ENCODE data around the gene GDI1.

The GDI1 gene

DNA sequence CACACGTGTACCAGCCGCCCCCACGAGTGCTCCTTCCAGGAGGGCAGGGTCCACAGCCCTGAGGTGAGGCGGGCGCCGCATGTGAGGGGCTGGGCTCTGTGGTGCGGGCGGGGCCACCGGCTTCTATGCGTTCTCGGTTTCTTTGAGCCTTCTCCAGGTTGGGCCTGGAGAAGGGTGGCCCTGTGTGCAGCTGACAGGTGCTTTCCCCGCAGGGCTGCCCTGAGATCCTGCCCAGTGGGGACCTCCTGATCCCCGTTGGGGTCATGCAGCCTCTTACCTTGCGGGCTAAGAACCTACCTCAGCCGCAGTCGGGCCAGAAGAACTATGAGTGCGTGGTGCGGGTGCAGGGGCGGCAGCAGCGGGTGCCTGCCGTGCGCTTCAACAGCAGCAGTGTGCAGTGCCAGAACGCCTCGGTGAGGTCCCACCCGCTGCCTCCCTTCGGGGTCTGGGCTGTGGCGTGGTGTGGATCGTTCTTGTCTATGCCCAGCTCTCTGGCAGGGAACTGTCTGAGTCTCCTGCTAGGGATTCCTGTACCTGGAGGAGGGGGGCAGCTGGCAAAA, 27.9 kb downstream of the GDI1 start:
- DNase-seq: no peak

DNA sequence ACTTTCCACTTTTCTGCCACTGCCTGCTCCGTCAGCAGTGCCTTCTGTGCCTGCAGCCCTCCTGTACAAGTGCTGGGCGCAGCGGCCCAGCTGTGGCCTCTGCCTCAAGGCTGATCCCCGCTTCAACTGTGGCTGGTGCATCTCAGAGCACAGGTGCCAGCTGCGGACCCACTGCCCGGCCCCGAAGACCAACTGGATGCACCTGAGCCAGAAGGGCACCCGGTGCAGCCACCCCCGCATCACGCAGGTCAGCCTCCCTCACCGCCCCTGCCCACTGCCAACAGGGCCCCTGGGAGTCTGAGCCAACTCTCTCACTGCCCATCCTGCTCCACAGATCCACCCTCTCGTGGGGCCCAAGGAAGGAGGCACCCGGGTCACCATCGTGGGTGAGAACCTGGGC, 28.6 kb downstream of the GDI1 start:
- DNase-seq: no peak

DNA sequence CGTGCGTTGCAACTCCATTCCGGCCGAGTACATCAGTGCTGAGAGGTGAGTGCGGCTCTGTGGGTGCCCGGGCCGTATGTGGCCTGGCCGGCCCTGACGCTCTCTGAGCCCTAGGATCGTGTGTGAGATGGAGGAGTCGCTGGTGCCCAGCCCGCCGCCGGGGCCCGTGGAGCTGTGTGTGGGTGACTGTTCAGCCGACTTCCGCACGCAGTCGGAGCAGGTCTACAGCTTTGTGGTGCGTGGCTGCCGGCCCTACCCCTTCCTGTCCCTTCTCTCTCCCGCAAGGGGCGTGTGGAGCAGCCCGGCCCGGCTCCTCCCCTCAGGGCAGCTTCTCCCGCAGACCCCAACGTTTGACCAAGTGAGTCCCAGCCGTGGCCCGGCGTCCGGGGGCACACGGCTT, 29.1 kb downstream of the GDI1 start:
- DNase-seq: no peak

DNA sequence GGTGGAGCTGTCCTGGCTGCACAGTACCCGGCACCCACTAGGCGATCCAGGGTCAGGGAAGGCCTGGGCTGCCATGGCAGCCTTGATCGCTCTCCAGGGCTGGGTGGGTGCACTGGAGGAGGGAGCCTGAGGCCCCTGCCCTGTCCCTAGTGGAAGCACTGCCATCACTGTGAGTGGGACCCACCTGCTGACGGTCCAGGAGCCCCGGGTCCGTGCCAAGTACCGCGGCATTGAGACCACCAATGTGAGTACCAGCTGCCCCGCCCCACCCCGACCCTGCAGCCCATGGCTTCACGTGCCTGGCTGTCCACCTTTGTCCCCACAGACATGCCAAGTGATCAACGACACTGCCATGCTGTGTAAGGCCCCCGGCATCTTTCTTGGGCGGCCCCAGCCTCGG, 30.0 kb downstream of the GDI1 start:
- no peak for DNase-seq

DNA sequence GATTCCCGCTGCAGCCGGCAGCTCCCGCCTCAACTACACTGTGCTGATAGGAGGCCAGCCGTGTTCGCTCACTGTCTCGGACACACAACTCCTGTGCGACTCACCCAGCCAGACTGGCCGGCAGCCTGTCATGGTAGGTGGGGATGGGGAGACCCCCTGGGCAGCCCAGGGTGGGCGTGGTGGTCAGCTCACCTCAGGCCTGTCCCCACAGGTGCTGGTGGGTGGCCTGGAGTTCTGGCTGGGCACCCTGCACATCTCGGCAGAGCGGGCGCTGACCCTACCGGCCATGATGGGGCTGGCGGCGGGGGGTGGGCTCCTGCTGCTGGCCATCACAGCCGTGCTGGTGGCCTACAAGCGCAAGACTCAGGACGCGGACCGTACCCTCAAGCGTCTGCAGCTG, 30.6 kb downstream of the GDI1 start:
- DNase-seq: no peak

DNA sequence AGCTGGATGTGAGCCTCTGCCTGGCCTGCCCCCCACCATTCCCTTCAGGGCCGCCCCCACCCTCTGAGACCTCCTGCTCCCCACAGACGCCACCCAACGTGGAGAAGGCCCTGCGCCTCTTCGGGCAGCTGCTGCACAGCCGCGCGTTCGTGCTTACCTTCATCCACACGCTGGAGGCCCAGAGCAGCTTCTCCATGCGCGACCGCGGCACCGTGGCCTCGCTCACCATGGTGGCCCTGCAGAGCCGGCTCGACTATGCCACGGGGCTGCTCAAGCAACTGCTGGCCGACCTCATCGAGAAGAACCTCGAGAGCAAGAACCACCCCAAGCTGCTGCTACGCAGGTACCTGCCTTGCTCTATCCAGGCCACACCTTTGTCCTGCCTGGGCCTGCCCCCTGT, 31.3 kb downstream of the GDI1 start:
- DNase-seq: no peak

DNA sequence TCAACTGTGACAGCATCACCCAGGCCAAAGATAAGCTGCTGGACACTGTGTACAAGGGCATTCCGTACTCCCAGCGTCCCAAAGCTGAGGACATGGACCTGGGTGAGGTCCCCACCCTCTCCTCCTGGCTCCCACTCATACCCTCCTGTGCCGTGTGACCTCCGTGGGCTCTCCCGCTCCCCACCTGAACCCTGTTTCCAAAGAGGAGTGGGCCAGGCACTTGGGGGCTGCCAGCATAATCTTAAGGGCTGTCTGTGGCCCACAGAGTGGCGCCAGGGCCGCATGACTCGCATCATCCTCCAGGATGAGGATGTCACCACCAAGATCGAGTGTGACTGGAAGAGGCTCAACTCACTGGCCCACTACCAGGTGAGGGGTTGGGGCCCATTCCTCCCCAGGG, 32.2 kb downstream of the GDI1 start:
- no peak for DNase-seq

DNA sequence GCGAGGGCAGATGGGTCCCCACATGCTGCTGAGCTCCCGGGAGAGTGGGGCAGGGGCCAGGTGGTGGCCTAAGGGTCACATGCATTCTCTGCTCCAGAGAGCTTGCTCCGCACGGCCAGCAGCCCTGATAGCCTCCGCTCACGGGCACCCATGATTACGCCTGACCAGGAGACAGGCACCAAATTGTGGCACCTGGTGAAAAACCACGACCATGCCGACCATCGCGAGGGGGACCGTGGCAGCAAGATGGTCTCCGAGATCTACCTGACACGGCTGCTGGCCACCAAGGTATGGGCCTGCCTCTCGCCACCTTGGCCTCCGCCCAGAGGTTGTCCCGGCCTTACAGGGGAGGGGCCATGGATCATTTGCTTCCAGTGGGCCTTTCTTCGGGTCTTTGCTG, 32.9 kb downstream of the GDI1 start:
- DNase-seq: no peak

DNA sequence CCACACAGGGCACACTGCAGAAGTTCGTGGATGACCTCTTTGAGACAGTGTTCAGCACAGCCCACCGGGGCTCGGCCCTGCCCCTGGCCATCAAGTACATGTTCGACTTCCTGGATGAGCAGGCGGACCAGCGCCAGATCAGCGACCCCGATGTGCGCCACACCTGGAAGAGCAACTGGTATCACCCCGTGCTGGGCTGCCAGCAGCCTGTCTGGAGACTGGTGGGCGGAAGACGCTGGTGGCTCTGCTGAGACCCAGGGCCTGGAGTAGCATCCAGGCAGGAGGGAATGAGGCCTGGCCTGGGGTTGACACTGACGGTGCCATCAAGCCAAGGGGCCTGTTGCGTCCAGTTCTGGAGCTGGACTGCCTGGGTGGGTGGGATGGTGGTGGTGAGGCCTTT, 33.5 kb downstream of the GDI1 start:
- no peak for DNase-seq

DNA sequence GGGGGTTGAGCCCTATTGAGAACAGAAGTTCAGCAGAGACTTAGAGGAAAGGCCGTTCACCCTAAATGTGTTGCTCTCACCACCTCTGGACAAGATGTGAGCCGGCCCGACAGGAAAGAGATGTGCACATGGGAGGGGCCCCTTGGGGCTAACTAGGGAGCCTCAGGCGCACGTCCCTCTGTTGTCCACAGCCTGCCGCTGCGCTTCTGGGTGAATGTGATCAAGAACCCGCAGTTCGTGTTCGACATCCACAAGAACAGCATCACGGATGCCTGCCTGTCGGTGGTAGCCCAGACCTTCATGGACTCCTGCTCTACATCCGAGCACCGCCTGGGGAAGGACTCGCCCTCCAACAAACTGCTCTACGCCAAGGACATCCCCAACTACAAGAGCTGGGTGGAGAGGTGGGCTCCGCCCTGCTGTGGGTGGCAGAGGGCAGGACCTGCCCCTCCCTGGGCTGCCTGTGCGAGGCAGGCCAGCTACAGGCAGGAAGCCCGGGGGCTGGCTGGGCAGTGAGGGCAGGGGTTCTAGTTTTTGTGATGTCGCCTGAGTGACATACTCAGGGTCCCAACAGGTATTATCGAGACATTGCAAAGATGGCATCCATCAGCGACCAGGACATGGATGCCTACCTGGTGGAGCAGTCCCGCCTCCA, 34.1 kb downstream of the GDI1 start:
- DNase-seq: no peak

DNA sequence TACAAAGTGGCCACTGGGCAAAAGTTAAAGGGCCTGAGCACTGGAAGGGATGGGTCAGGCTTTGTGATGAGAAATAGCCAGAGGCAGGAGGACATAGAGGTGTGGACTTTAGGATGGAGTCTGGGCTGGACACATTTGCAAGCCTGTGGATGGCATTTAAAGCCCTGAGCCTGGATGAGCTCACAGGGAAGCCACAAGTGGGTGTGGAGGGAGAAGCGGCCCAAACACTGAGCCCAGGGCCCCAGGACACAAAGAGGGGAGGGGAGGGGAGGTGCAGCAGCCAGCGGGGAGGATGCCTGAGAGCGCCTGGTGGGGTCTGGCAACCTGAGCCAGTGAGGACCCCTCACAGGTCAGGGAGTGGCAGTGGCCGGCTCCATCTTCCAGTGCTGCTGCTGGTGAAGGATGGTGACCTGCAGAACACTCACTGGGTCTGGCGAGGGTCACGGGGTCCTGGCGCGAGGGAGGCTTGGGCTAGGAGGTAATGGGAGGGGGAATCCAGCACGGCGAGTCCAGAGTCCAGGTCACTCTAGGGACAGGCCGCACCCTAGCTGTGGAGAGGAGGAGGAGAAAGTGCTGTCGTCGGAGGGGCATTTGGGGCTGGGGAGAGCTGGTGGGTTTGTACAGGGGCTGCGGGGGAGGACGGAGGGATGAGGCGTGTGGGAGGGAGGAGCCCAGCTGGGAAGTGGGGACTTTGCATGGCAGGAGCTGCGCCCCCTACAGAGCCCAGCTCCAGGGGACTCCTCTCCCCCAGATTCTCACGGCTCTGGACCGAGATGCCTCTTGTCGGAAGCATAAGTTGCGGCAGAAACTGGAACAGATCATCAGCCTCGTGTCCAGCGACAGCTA, 35.1 kb downstream of the GDI1 start:
- DNase-seq: no peak

DNA sequence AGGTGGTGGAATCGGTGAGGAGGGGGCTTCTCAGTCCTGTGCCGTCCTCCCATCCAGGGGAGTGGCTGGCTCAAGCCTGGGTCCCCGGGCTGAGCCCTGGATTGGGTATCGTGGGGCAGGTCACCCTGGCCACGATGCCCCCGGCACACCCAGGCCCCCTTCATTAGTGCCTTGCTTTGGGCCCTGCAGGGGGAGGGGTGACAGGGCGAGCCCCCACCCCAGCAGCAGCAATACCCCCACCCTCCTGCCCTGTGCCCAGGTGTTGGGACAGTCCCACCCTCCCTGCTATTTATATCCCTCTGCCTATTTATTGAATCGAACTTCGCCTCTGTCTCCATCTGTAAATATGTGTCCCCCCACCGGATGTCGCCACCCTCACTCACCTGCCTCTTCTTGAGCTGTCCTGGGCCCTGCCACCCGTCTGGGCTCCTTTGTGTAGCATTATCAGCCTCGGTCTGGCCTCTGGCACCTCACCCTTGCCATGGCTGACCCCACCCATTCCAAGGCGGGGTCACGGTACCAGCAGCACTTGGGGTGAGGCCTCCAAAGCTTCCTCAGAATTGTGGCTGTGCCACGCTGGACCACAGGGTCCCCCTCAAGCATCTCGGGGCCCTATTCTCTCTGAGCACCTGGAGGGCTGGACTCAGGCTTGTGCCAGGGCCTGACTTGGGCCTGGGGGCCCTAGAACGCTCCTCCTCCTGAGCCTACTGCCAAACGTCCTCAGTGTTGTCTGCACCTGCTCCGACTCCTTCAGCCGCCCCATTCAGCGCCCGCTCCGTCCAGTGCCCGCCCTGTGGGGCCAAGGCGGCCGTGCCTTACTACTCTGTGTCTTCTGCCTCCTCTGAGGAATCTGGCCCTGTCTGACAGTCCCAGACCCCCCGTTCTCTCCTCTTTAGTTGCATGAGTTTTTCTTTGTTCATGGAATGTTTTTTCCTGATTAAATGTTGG, 36.0 kb downstream of the GDI1 start:
- no peak for DNase-seq

DNA sequence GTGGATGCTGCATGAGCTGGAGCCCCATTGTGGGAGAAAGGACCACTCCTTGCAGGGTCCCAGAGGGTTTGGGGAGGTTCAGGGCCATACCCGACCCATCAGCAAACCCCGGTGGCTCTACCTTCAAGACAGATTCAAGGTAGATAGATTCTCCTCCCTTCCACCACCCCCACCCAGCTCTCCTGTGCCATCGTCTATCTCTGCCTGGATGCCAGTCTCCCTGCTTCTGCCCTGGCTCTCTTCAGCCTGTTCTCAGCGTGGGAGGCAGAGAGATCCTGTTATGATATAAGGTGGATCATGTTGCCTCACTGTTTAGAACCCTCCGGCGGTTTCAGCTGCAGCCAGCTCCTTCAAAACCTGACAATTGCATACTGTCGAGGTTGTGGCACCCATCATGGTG, 36.7 kb downstream of the GDI1 start:
- no peak for DNase-seq

DNA sequence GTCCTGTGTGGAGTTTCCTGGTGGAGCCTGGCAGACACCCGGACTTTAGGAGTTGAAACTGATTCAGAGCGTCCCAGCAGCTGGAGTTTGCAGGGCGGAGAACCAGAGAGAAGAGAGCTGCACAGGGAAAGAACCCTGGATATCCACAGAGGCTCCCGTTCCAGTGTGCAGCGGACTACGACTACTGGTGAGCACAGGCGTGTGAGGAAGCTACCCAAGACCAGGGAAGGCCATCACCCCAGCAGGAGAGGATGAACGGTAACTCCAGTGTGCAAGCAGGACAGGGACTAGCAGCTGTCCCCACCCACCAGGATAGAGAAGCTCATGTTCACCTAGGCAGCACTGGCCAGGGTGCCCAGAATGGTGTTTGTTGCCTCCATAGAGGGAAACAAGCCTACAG, 39.9 kb downstream of the GDI1 start:
- DNase-seq: no peak

DNA sequence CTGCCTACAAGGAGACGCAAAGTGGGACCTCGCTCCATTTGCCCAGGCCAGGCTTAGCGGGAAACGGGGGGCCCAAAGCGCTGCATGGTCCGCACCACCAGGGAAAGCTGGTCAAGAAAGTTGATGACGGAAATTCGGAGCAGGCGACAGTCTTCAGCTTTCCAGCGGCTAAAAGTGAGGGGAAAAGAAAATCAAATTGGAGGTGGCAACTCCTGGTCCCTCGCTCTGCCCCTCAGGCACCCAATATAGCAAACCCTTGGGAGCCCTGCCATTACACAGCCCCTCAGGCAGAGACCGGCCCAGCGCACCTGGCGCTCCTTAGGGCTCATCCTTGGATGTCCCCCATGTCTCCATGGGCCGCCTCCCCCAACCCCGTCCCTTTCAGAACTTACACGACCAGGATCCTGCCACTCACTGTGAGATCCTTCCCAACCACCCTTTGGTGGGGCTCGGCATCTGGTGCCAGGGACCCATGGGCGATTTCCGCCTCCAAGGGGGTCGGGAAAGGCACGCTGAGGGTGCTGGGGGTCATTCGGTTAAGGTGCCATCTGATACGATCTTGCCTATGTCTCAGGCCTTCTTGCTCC, 41.0 kb downstream of the GDI1 start:
- no peak for DNase-seq

DNA sequence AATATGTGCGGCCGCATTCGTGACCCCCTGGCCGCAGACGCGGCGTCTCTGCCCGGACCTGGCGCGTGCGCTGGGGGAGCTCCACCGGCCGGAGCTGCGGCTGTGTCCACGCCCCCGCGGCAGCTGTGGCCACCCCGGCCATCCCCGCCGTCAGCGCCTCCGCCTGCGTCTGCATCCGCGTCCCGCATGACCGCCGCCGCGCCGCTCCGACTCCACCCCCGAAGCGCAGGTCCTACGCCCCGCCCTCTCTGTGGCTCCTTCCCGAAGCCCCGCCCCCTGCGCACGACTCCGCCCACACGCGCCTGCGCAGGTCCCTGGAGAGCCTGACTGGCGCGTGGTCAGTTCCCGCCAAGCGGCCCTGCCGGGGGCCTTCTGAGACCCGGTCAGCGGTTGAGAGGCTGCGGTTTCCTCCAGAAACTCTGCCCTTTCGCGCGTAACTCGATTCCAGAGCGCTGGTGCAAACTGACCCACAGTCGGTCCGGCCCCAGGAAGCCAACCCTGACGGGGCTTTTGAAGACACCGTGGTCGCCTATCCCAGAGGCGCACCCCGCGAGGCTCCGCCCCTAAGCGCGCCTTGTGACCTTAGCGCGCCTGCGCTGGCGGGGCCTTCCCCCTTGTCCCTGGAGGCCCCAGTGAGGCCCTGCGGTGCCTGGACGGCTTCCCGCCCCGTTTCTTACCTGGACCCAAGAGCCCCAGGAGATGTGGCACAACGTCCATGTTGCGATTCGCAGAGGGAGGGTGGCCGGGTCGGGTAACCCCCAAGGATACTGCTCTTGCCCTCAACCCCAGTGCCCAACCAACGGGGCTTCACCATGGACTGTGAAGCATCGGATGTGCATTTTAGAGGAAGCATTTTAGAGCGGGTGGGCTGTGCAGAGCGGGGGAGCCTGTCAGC, 42.0 kb downstream of the GDI1 start, which contains the start of gene LAGE3:
TSS of gene LAGE3 (minus strand) at position 554 of the 895 bp plus-strand sequence. CDS start at position 188, 366 bp downstream.
- peak; percentile 94 for DNase-seq

DNA sequence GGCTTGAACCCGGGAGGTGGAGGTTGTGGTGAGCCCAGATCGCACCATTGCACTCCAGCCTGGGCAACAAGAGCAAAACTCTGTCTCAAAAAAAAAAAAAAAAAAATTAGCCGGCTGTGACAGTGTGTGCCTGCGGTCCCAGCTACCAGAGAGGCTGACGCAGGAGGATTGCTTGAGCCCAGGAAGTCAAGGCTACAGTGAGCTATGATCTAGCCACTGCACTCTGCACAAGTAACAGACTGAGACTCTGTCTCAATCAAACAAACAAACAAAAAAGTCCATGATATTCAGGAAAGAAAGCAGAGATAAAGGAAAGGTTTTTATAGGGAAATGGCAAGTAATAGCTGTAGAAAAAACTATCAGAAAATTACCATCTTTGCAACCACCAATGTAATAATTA, 44.2 kb downstream of the GDI1 start:
- no peak for DNase-seq

DNA sequence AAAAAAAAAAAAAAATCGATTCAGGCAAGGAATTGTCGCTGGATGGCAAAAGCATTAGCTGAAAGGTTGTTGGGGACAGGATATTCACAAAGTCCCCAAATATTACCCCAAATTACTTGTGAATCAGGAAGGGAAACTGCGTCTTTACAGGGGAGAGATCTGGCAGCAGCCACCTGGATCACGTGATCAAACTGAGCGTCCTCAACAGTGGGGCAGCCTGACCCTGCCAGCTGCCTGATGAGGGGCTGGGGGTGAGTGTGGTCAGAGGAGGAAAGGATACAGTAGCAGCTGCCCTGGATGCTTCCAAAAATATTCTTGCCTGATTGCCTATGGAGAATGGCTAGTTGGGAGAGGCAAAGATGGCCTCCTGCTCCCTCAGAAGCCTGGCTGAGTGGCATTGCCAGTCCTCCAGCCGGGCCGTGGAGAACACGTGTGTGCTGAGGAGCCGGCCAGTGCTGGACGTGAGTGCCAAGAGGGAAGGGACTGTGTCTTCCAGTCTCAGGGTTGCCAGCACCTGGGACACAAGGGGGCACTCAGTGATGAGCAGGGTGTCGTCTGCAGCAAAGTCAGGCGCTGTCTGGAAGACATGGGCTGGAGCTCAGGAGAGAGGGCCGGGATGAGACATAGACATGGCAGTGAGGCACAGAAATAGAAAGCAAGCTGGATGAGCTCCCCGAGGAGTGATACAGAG, 45.1 kb downstream of the GDI1 start:
- DNase-seq: no peak

DNA sequence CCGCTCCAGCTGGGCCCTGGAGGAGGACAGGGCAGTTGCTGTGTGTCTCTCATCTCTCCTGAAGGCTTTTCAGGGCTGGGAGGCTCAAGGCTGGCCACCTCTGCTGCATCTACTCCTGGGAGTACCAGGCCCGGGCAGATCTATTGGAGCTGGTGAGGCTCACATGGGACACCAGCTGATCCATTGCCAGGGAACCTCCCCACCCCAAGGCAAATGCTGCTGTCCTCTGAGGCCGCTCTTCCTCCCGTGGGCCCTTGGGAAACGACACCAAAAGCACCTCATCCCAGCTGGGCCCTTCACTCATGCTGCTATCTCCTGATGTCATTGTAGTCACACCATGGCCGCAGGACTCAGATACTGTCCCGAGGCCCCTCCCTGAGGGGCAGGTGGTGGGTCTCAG, 45.8 kb downstream of the GDI1 start:
- DNase-seq: no peak

DNA sequence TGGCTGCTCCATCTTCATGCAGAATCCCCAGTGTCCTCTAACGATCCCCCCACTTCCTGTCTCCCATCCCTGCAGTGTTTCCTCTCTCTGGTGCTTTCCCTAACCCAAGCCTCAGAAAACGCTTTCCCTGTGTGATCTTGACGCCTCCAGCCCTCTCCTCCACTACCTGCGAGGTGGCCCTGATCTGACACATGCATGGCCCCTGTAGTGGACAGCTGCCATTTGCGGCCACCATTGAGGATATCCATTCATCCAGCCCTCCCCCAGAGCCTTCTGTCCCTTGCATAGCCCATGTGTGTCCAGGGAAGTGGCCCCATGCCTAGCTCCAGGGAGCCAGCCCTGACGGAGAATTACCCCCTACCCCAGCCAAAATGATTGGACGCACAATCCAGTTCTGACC, 46.4 kb downstream of the GDI1 start:
- DNase-seq: no peak
